Measurements from ENCODE around the gene HHATL. TPM values are rescaled to one million over a fixed set of nuclear protein-coding genes. Genes with fewer than 3 reads are reported as not detected.

Gene HHATL
- total RNA-seq, 5 donors from 2014 or later (not counting 1 experiment from before 2014, with no cell fraction given) = not detected

DNA sequence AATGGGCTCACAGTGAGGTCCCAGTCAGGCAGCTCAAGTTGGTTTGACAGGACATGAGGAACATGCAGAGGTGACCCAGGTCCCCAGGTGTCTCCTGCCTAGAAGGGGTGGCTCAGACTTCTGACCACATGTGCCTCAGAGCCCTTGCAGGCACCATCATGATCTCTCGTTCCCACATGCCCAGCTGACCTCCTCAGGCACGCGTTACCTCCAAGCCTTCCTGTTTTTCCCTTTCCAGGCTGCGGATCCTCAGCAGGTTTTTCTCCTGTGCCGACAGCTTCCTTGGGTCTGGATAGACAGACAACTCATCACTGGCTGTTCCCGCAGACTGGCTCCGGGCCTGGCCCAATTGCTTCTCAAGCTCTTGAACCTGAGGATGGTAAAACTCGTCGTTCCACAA lies 40.1 kb upstream of the HHATL start:
- DNase-seq (no peak), ATAC-seq (replicated peaks in 1 of 4) (no peak)
- no peaks in the 10 kb centered on the region for H3K27me3 ChIP-seq (replicated peaks in 1 of 2; ENCODE audit: control insufficient read depth in 2 of 2, extremely low read depth in 1 of 2, insufficient read depth in 2 of 2, low read length in 1 of 2)
- Mint-ChIP-seq H3K27ac (no peak overlapping the region), H3K4me1 (peaks cover 14 to 25% (median 19%) of the 10 kb centered on the region in 3 donors), H3K9me3 (no peaks in the 10 kb centered on the region), H3K36me3 (no peaks in the 10 kb centered on the region), H3K27me3 (no peaks in the 10 kb centered on the region), H3K4me3 (no peak overlapping the region)
- ChIA-PET CTCF (interaction anchor here in 1 of 2 donors (0.6 kb wide), 2 partner anchors 135 to 293 kb away, joined by 3 read pairs; no protein-coding TSS in a partner anchor), POLR2A (no interaction called here)
- no peaks in the 10 kb centered on the region for H3K36me3 ChIP-seq (ENCODE audit: control insufficient read depth in 2 of 2, extremely low read depth in 1 of 2, insufficient read depth in 1 of 2, low read length in 1 of 2)
- H3K4me1 ChIP-seq (ENCODE audit: control insufficient read depth in 1 of 2, extremely low read depth in 1 of 2, insufficient read depth in 2 of 2, low read length in 2 of 2) = peaks cover 11 to 23% of the 10 kb centered on the region in 2 experiments
- WGBS (ENCODE audit: insufficient coverage) = 85% methylated on average over 5 of the region's 9 CpGs
- no peaks in the 10 kb centered on the region for H3K9me3 ChIP-seq
- H3K4me3 ChIP-seq (ENCODE audit: control insufficient read depth in 1 of 2, extremely low read depth in 1 of 2, low read length in 1 of 2) = no peak overlapping the region
- H3K27ac ChIP-seq (ENCODE audit: low read length) = no peak overlapping the region

DNA sequence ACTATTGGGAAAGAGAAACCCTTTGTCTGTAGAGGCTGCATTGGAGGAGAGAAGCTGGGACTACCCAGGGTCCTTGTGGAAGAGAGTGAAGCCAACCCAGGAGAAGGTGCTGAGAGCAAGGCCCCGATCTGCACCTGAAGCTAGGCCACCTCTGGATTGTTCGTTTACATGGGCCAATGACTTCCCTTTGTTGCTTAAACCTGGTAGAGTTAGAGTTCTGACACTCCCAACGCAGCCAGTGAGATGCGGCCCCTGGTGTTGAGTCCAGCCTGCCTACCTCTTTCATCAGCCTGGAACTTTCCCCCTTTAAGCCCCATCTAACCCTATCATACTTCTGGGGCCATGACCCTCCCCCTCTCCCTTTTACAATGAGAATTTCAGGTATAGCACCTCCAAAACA lies 39.7 kb upstream of the HHATL start:
- no peaks in the 10 kb centered on the region for H3K9me3 ChIP-seq
- H3K36me3 Mint-ChIP-seq = no peaks in the 10 kb centered on the region
- CTCF ChIA-PET = interaction anchor here in 1 of 2 donors (0.6 kb wide), 2 partner anchors 134 to 293 kb away, joined by 3 read pairs; no protein-coding TSS in a partner anchor
- no peak for DNase-seq
- no peak for ATAC-seq (replicated peaks in 1 of 4)
- H3K27me3 ChIP-seq (replicated peaks in 1 of 2; ENCODE audit: control insufficient read depth in 2 of 2, extremely low read depth in 1 of 2, insufficient read depth in 2 of 2, low read length in 1 of 2) = no peaks in the 10 kb centered on the region
- H3K27ac ChIP-seq (ENCODE audit: low read length) = no peak overlapping the region
- H3K4me3 Mint-ChIP-seq = no peak overlapping the region
- peaks cover 7 to 19% of the 10 kb centered on the region in 2 experiments for H3K4me1 ChIP-seq (ENCODE audit: control insufficient read depth in 1 of 2, extremely low read depth in 1 of 2, insufficient read depth in 2 of 2, low read length in 2 of 2)
- no peaks in the 10 kb centered on the region for H3K9me3 Mint-ChIP-seq
- no peaks in the 10 kb centered on the region for H3K27me3 Mint-ChIP-seq
- no peaks in the 10 kb centered on the region for H3K36me3 ChIP-seq (ENCODE audit: control insufficient read depth in 2 of 2, extremely low read depth in 1 of 2, insufficient read depth in 1 of 2, low read length in 1 of 2)
- whole genome bisulfite sequencing (ENCODE audit: insufficient coverage) = 100% methylated on average over 4 of the region's 4 CpGs
- POLR2A ChIA-PET = no interaction called here
- H3K4me1 Mint-ChIP-seq = peaks cover 10 to 20% (median 15%) of the 10 kb centered on the region in 3 donors
- no peak overlapping the region for H3K27ac Mint-ChIP-seq
- H3K4me3 ChIP-seq (ENCODE audit: control insufficient read depth in 1 of 2, extremely low read depth in 1 of 2, low read length in 1 of 2) = no peak overlapping the region

DNA sequence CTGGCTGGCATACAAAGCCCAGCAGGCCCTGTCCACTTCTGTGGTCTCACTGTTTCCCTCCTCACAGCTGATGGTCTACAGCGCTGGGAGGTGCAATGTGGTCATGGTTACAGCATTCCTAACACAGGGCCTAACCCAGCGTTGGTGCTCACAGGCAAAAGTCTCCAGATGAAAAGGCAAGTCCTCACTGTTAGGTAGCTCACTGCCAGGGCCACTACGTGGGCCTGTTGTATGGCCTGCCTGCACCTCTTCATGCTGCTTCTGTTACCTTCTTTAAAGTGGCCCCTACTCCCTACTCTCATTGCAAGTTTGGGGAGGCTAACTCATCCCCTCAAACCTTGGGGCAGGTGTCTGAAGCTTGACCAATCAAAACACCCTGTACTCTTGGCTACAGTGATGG lies 39.2 kb upstream of the HHATL start:
- H3K4me3 Mint-ChIP-seq = no peak overlapping the region
- no peaks in the 10 kb centered on the region for H3K27me3 Mint-ChIP-seq
- H3K27ac Mint-ChIP-seq = no peak overlapping the region
- CTCF ChIA-PET = no interaction called here
- H3K4me1 Mint-ChIP-seq = peaks cover 7 to 16% (median 10%) of the 10 kb centered on the region in 3 donors
- Histone ChIP-seq H3K4me1 (ENCODE audit: control insufficient read depth in 1 of 2, extremely low read depth in 1 of 2, insufficient read depth in 2 of 2, low read length in 2 of 2) (peaks cover 2 to 14% of the 10 kb centered on the region in 2 experiments), H3K36me3 (ENCODE audit: control insufficient read depth in 2 of 2, extremely low read depth in 1 of 2, insufficient read depth in 1 of 2, low read length in 1 of 2) (no peaks in the 10 kb centered on the region), H3K27ac (ENCODE audit: low read length) (no peak overlapping the region), H3K4me3 (ENCODE audit: control insufficient read depth in 1 of 2, extremely low read depth in 1 of 2, low read length in 1 of 2) (no peak overlapping the region), H3K9me3 (no peaks in the 10 kb centered on the region), H3K27me3 (replicated peaks in 1 of 2; ENCODE audit: control insufficient read depth in 2 of 2, extremely low read depth in 1 of 2, insufficient read depth in 2 of 2, low read length in 1 of 2) (no peaks in the 10 kb centered on the region)
- POLR2A ChIA-PET = no interaction called here
- 89% methylated on average over 3 of the region's 3 CpGs for WGBS (ENCODE audit: insufficient coverage)
- no peaks in the 10 kb centered on the region for H3K9me3 Mint-ChIP-seq
- DNase-seq = no peak
- no peaks in the 10 kb centered on the region for H3K36me3 Mint-ChIP-seq
- no peak for ATAC-seq (replicated peaks in 1 of 4)

DNA sequence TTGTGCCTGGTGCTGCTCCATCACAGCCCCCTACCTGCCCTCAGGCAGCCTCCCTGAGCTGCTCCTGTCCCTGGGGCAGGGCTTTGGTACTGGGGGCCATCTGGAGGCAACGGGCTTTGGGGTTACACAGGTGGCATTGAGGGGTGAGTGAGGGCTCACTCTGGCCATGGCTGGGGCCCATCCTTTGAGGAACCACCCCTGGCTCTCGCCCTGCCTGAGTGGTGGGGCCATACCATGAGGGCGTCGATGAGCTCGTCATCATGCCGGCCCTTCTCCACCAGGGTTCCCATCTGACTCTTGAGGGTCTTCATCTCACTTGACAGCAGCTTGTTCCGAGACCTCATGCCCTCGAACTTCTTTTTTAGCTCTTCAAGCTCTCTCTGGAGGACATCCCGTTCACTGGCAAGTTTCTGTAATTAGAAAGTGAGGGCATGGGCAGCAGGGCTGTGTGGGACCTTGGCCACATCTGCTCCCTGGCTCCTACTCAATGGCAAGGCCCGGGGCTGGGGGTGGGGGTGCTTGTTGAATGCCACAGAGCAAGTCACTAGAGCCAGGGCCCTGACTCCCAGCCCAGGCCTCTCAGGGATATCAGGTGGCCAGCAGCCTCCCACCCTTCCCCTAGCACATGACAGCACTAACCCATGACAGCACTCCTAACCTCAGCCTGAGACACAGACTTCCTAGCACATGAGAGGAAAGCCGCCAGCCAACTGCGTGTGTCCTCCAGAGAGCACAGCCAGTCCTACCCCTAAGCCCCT lies 37.0 kb upstream of the HHATL start:
- Histone ChIP-seq H3K27me3 (replicated peaks in 1 of 2; ENCODE audit: control insufficient read depth in 2 of 2, extremely low read depth in 1 of 2, insufficient read depth in 2 of 2, low read length in 1 of 2) (peaks cover 0 to 3% of the 10 kb centered on the region in 2 experiments), H3K27ac (ENCODE audit: low read length) (no peak overlapping the region), H3K36me3 (ENCODE audit: control insufficient read depth in 2 of 2, extremely low read depth in 1 of 2, insufficient read depth in 1 of 2, low read length in 1 of 2) (no peaks in the 10 kb centered on the region), H3K4me1 (ENCODE audit: control insufficient read depth in 1 of 2, extremely low read depth in 1 of 2, insufficient read depth in 2 of 2, low read length in 2 of 2) (peaks cover 0 to 5% of the 10 kb centered on the region in 2 experiments), H3K9me3 (no peaks in the 10 kb centered on the region), H3K4me3 (ENCODE audit: control insufficient read depth in 1 of 2, extremely low read depth in 1 of 2, low read length in 1 of 2) (no peak overlapping the region)
- 90% methylated on average over 8 of the region's 12 CpGs for WGBS (ENCODE audit: insufficient coverage)
- Mint-ChIP-seq H3K4me3 (no peak overlapping the region), H3K27me3 (no peaks in the 10 kb centered on the region), H3K4me1 (peaks cover 4 to 7% (median 6%) of the 10 kb centered on the region in 3 donors), H3K9me3 (no peaks in the 10 kb centered on the region), H3K27ac (no peak overlapping the region), H3K36me3 (no peaks in the 10 kb centered on the region)
- POLR2A ChIA-PET = no interaction called here
- CTCF ChIA-PET = no interaction called here
- DNase-seq = no peak
- no peak for ATAC-seq (replicated peaks in 1 of 4)

DNA sequence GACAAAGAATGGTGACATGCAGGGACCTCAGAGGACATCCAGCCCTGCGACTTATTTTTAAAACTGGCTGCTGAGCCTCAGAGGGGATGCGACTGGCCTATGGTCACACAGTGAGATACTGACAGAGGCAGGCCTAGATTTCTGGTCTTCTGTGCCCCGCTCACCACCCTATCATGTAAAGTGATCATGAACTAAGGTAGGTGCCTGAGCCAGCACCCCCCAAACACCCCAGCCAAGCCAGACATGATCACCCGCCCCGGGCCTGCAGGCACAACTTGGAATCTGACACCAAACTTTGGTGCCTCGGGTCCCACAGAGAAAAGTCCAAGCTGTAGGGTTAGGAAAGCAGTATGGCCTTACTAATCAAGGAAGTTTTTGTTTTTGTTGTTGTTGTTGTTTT lies 33.9 kb upstream of the HHATL start:
- no peaks in the 10 kb centered on the region for H3K9me3 Mint-ChIP-seq
- DNase-seq (no peak), ATAC-seq (replicated peaks in 1 of 4) (no peak)
- H3K36me3 ChIP-seq (ENCODE audit: control insufficient read depth in 2 of 2, extremely low read depth in 1 of 2, insufficient read depth in 1 of 2, low read length in 1 of 2) = no peaks in the 10 kb centered on the region
- H3K36me3 Mint-ChIP-seq = no peaks in the 10 kb centered on the region
- H3K9me3 ChIP-seq = no peaks in the 10 kb centered on the region
- peaks cover 0 to 3% of the 10 kb centered on the region in 2 experiments for H3K27me3 ChIP-seq (replicated peaks in 1 of 2; ENCODE audit: control insufficient read depth in 2 of 2, extremely low read depth in 1 of 2, insufficient read depth in 2 of 2, low read length in 1 of 2)
- POLR2A ChIA-PET = no interaction called here
- H3K4me3 ChIP-seq (ENCODE audit: control insufficient read depth in 1 of 2, extremely low read depth in 1 of 2, low read length in 1 of 2) = no peak overlapping the region
- 90% methylated on average over 2 of the region's 6 CpGs for WGBS (ENCODE audit: insufficient coverage)
- no peak overlapping the region for H3K27ac ChIP-seq (ENCODE audit: low read length)
- H3K4me3 Mint-ChIP-seq = no peak overlapping the region
- no peaks in the 10 kb centered on the region for H3K4me1 ChIP-seq (ENCODE audit: control insufficient read depth in 1 of 2, extremely low read depth in 1 of 2, insufficient read depth in 2 of 2, low read length in 2 of 2)
- H3K27me3 Mint-ChIP-seq = no peaks in the 10 kb centered on the region
- H3K4me1 Mint-ChIP-seq = no peaks in the 10 kb centered on the region
- no peak overlapping the region for H3K27ac Mint-ChIP-seq
- CTCF ChIA-PET = interaction anchor here in 1 of 2 donors (1.0 kb wide), 1 partner anchor 10 kb away, joined by 3 read pairs; no protein-coding TSS in a partner anchor

DNA sequence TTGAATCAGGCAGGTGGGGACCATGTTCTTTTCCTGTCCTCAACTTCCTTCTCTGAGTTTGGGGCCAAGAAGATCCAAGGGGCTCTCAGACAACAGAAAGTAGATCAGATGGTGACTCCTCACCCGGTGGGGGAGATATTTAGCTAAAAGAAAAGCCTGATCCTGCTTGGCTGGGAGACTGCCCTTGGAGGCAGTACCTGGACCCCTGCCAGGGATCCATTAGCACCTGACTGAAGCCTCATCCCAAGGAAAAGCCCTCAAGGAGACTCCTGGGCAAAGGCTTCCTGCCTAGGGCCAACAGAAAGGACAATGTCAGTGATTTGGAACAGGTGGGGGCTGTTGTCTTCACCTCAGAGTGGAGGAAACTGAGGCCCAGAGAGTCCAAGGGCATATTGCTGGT lies 33.5 kb upstream of the HHATL start:
- H3K27me3 ChIP-seq (replicated peaks in 1 of 2; ENCODE audit: control insufficient read depth in 2 of 2, extremely low read depth in 1 of 2, insufficient read depth in 2 of 2, low read length in 1 of 2) = peaks cover 0 to 3% of the 10 kb centered on the region in 2 experiments
- Mint-ChIP-seq H3K4me1 (no peaks in the 10 kb centered on the region), H3K27ac (no peak overlapping the region), H3K27me3 (no peaks in the 10 kb centered on the region), H3K4me3 (no peak overlapping the region), H3K9me3 (no peaks in the 10 kb centered on the region), H3K36me3 (no peaks in the 10 kb centered on the region)
- H3K9me3 ChIP-seq = no peaks in the 10 kb centered on the region
- WGBS (ENCODE audit: insufficient coverage) = 83% methylated on average over 1 of the region's 1 CpG
- H3K4me1 ChIP-seq (ENCODE audit: control insufficient read depth in 1 of 2, extremely low read depth in 1 of 2, insufficient read depth in 2 of 2, low read length in 2 of 2) = no peaks in the 10 kb centered on the region
- no peak for ATAC-seq (replicated peaks in 1 of 4)
- ChIA-PET POLR2A (no interaction called here), CTCF (interaction anchor here in 1 of 2 donors (1.0 kb wide), 1 partner anchor 10 kb away, joined by 3 read pairs; no protein-coding TSS in a partner anchor)
- no peak overlapping the region for H3K4me3 ChIP-seq (ENCODE audit: control insufficient read depth in 1 of 2, extremely low read depth in 1 of 2, low read length in 1 of 2)
- no peak for DNase-seq
- H3K36me3 ChIP-seq (ENCODE audit: control insufficient read depth in 2 of 2, extremely low read depth in 1 of 2, insufficient read depth in 1 of 2, low read length in 1 of 2) = no peaks in the 10 kb centered on the region
- no peak overlapping the region for H3K27ac ChIP-seq (ENCODE audit: low read length)
